Measurements from ENCODE around the gene AJAP1.

GRCh38 chr1:4684136-4684535 lies 29.7 kb downstream of the AJAP1 start:
- TF ChIP-seq, protein P1, sequence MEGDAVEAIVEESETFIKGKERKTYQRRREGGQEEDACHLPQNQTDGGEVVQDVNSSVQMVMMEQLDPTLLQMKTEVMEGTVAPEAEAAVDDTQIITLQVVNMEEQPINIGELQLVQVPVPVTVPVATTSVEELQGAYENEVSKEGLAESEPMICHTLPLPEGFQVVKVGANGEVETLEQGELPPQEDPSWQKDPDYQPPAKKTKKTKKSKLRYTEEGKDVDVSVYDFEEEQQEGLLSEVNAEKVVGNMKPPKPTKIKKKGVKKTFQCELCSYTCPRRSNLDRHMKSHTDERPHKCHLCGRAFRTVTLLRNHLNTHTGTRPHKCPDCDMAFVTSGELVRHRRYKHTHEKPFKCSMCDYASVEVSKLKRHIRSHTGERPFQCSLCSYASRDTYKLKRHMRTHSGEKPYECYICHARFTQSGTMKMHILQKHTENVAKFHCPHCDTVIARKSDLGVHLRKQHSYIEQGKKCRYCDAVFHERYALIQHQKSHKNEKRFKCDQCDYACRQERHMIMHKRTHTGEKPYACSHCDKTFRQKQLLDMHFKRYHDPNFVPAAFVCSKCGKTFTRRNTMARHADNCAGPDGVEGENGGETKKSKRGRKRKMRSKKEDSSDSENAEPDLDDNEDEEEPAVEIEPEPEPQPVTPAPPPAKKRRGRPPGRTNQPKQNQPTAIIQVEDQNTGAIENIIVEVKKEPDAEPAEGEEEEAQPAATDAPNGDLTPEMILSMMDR (IDR thresholded peaks at IDR 0.05; ENCODE audit: insufficient read depth, low read length) = no peak
- TF ChIP-seq REST (IDR thresholded peaks at IDR 0.05; ENCODE audit: insufficient replicate concordance, low read depth) (no peak), POLR2AphosphoS5 (IDR thresholded peaks at IDR 0.05; ENCODE audit: low read depth) (no peak), GABPA (IDR thresholded peaks at IDR 0.05; ENCODE audit: low read depth) (no peak)
